Smooth muscle cell of trachea (primary cell): ENCODE results near the gene OR1J1. TPM values are rescaled to one million over a fixed set of nuclear protein-coding genes. Genes with fewer than 3 reads are reported as not detected.

Experiments
- total RNA-seq: library from RNA; depleted of rRNA; stranded (reverse); fragments of >200 nt; gene quantifications from 2 replicates; pipeline ENCODE4 v1.2.1, GENCODE V29; 2014

Gene OR1J1, protein sequence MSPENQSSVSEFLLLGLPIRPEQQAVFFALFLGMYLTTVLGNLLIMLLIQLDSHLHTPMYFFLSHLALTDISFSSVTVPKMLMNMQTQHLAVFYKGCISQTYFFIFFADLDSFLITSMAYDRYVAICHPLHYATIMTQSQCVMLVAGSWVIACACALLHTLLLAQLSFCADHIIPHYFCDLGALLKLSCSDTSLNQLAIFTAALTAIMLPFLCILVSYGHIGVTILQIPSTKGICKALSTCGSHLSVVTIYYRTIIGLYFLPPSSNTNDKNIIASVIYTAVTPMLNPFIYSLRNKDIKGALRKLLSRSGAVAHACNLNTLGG
- not detected in 2 replicates for total RNA-seq

DNA sequence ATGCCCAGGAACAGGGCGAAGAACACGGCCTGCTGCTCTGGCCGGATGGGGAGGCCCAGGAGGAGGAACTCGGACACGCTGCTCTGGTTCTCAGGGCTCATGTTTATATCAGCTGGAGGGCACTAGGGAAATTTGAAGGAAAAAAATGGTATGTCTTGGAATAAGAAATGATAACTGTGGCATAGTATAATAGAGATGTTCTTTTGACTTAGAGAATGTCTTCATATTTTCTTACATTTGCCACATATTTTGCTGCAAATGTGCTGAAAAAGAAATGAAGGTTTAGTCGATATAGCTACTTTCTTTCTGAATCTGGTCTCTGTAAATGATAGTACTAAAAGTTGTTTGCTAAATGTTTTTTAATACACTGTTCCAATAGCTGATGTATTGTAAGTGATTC lies at the start of gene OR1J1:
Gene OR1J1, minus strand, starts transcription at position 101 of the 400 bp plus-strand sequence. Its CDS starts 0 bp downstream, at position 101.

DNA sequence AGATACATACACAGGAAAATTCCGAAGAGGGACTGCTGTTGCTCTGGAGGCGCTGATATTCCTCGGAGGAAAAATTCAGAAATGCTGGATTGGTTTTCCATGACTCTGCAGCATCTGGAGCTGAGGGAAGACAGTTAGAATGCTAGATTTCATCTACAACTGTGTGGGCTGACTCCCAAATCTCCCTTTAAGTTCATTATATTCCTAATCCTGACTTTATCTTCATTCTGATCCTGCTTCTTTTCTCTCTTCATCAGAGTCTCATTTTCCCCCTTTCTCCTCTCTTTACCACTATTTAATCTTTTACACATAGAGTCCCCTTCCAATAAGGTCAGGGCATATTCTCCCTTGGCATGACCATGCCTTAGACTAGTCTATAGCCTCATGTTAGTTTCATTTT lies 49.5 kb upstream of the OR1J1 start, which contains the start of gene OR1N1:
Gene OR1N1, minus strand, starts transcription at position 101 of the 400 bp plus-strand sequence. Its CDS starts 0 bp downstream, at position 101.

DNA sequence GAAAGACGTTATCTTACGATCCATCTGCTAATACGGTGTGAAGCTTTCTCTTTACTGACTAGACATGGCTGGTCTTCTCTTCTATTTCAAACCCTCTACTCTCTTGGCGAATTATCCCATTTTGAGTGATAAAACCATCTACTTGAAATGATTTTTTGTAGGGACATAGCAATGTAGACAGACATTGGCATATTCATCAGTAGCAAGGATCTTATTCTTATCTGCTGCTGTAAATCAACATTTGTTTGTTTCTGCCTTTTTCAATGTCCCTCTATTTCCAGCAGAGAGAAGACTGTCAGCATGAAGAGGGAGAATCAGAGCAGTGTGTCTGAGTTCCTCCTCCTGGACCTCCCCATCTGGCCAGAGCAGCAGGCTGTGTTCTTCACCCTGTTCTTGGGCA lies 41.1 kb upstream of the OR1J1 start, which contains the start of gene OR1J4:
Gene OR1J4, plus strand, starts transcription at position 301 of the 400 bp plus-strand sequence. Its CDS starts 0 bp downstream, at position 301.

GRCh38 chr9:122510502-122510901 lies 32.8 kb upstream of the OR1J1 start, which contains the start of gene OR1J2:
OR1J2 (plus strand) TSS chr9:122510802; CDS start chr9:122510802, 0 bp downstream.

Other genes starting within 250 kb of the OR1J1 start
- not detected in 2 replicates for gene LHX6, start 249.0 kb downstream of the OR1J1 start, total RNA-seq
- 8.3 and 8.9 TPM in 2 replicates for gene RBM18, start 213.1 kb downstream of the OR1J1 start, total RNA-seq
- gene MRRF, start 213.0 kb downstream of the OR1J1 start, total RNA-seq = 36.7 and 39.9 TPM in 2 replicates
- gene PTGS1, start 106.9 kb downstream of the OR1J1 start, total RNA-seq = 44.8 and 67.8 TPM in 2 replicates
- not detected in 2 replicates for gene OR1J2, start 32.9 kb upstream of the OR1J1 start, total RNA-seq
- gene OR1J4, start 41.2 kb upstream of the OR1J1 start, total RNA-seq = 0.17 TPM in 1 of 2 replicates, not detected in the other
- gene OR1N1, start 49.4 kb upstream of the OR1J1 start, total RNA-seq = not detected in 2 replicates
- gene OR1N2, start 75.2 kb upstream of the OR1J1 start, total RNA-seq = not detected in 2 replicates
- gene OR1L8, start 105.5 kb upstream of the OR1J1 start, total RNA-seq = 0.15 TPM in 1 of 2 replicates, not detected in the other
- gene OR1Q1, start 136.8 kb upstream of the OR1J1 start, total RNA-seq = not detected in 2 replicates
- gene OR1B1, start 179.7 kb upstream of the OR1J1 start, total RNA-seq = not detected in 2 replicates
- not detected in 2 replicates for gene OR1L1, start 183.8 kb upstream of the OR1J1 start, total RNA-seq
- not detected in 2 replicates for gene OR1L3, start 197.2 kb upstream of the OR1J1 start, total RNA-seq
- not detected in 2 replicates for gene OR1L4, start 246.1 kb upstream of the OR1J1 start, total RNA-seq